ENCODE measurements around the gene LMBR1.

LMBR1 gene

GRCh38 chr7:156759579-156760202 lies 133.3 kb downstream of the LMBR1 start:
- no peak for TF ChIP-seq CTCF (IDR thresholded peaks at IDR 0.05; ENCODE audit: insufficient read depth, low read length, missing control alignments)
- DNase-seq (ENCODE audit: low read depth, low spot score): no peak
- ChIA-PET POLR2A (no interaction called here), CTCF (no interaction called here)
- H3K4me3 ChIP-seq (ENCODE audit: low read depth, low read length): no peak overlapping the region

- no peak overlapping the region for H3K4me3 ChIP-seq (ENCODE audit: low read depth, low read length)
- TF ChIP-seq CTCF (IDR thresholded peaks at IDR 0.05; ENCODE audit: insufficient read depth, low read length, missing control alignments): no peak
- POLR2A ChIA-PET: no interaction called here
- CTCF ChIA-PET: no interaction called here
- DNase-seq (ENCODE audit: low read depth, low spot score): no peak
Measured at GRCh38 chr7:156759143-156759542, 133.8 kb downstream of the LMBR1 start.

- no peak for DNase-seq (ENCODE audit: low read depth, low spot score)
- no peak for TF ChIP-seq CTCF (IDR thresholded peaks at IDR 0.05; ENCODE audit: insufficient read depth, low read length, missing control alignments)
- ChIA-PET POLR2A (no interaction called here), CTCF (interaction anchor here (1.8 kb wide), 1 partner anchor 10 kb away, joined by 7 read pairs; no protein-coding TSS in a partner anchor)
- H3K4me3 ChIP-seq (ENCODE audit: low read depth, low read length): no peak overlapping the region
Measured at GRCh38 chr7:156754201-156754600, 138.8 kb downstream of the LMBR1 start.

- TF ChIP-seq CTCF (IDR thresholded peaks at IDR 0.05; ENCODE audit: insufficient read depth, low read length, missing control alignments): no peak
- no peak overlapping the region for H3K4me3 ChIP-seq (ENCODE audit: low read depth, low read length)
- DNase-seq (ENCODE audit: low read depth, low spot score): no peak
- CTCF ChIA-PET: interaction anchor here (1.8 kb wide), 1 partner anchor 10 kb away, joined by 7 read pairs; no protein-coding TSS in a partner anchor
- POLR2A ChIA-PET: no interaction called here
Measured at GRCh38 chr7:156753630-156754029, 139.4 kb downstream of the LMBR1 start.

- CTCF ChIA-PET: interaction anchor here (1.8 kb wide), 1 partner anchor 11 kb away, joined by 7 read pairs; no protein-coding TSS in a partner anchor
Measured at GRCh38 chr7:156753229-156753560, 139.8 kb downstream of the LMBR1 start.

More at GRCh38 chr7:156753229-156753560, 139.8 kb downstream of the LMBR1 start:
- TF ChIP-seq CTCF (IDR thresholded peaks at IDR 0.05; ENCODE audit: insufficient read depth, low read length, missing control alignments): no peak
- POLR2A ChIA-PET: no interaction called here
- H3K4me3 ChIP-seq (ENCODE audit: low read depth, low read length): no peak overlapping the region
- no peak for DNase-seq (ENCODE audit: low read depth, low spot score)

All from AG04449 (cell line).